H1 (cell line): ENCODE measurements around the gene IDI1. TPM values are rescaled to one million over a fixed set of nuclear protein-coding genes. Genes with fewer than 3 reads are reported as not detected.

ENCODE experiments used
- CTCF ChIA-PET: fragments of 300-600 bp; sonication (Branson Sonifier 250); formaldehyde crosslinking; loops from one replicate; lab custom pipeline; 2021; ENCODE audit not compliant: partially characterized antibody; lab: Charles Lee
- POLR2A ChIA-PET: fragments of 300-600 bp; sonication (Branson Sonifier 250); formaldehyde crosslinking; loops from one replicate; lab custom pipeline; 2021; ENCODE audit warnings: inconsistent platforms; ENCODE audit not compliant: partially characterized antibody; lab: Charles Lee
- DNase-seq, 2 experiments: peaks; one replicate each; pipeline versions ENCODE4 v3.0.0 to v3.0.0-alpha.2; 2010 to 2022; ENCODE audit warnings: low spot score in 2 of 2, low read depth in 1 of 2, mixed read lengths in 1 of 2
- FAIRE-seq: peaks from 2 replicates; lab custom pipeline; 2011; peaks lifted over from hg19 to GRCh38; lab: Jason Lieb, UNC
- H2AFZ ChIP-seq: 2 replicates; pipeline ENCODE4 v1.8.1; 2012; ENCODE audit warnings: low read length, inconsistent platforms
- H2AK5ac ChIP-seq: 2 replicates; pipeline ENCODE4 v1.6.1; 2013; ENCODE audit warnings: low read depth, low read length
- H2BK120ac ChIP-seq: replicated peaks from 2 replicates; pipeline ENCODE3; 2013; ENCODE audit warnings: low read depth, low read length, inconsistent platforms
- H2BK12ac ChIP-seq: 2 replicates; pipeline ENCODE4 v1.6.1; 2013; ENCODE audit warnings: low read depth, low read length
- H2BK15ac ChIP-seq: 2 replicates; pipeline ENCODE4 v1.6.1; 2013; ENCODE audit warnings: low read length
- H2BK20ac ChIP-seq: 2 replicates; pipeline ENCODE4 v1.6.1; 2013; ENCODE audit warnings: low read length
- H2BK5ac ChIP-seq: 2 replicates; pipeline ENCODE4 v1.6.1; 2013; ENCODE audit warnings: low read depth, low read length
- H3K14ac ChIP-seq: 2 replicates; pipeline ENCODE4 v1.6.1; 2013; ENCODE audit warnings: inconsistent platforms; ENCODE audit not compliant: insufficient read length
- H3K18ac ChIP-seq: 2 replicates; pipeline ENCODE4 v1.6.1; 2013; ENCODE audit warnings: low read length; ENCODE audit errors: extremely low read depth
- H3K23ac ChIP-seq: 2 replicates; pipeline ENCODE4 v1.6.1; 2013; ENCODE audit warnings: inconsistent platforms; ENCODE audit not compliant: insufficient read length
- H3K23me2 ChIP-seq: 2 replicates; pipeline ENCODE4 v1.6.1; 2013; ENCODE audit warnings: low read depth, low read length
- H3K27ac ChIP-seq: 2 replicates; pipeline ENCODE4 v1.6.1; 2011; ENCODE audit warnings: low read depth, low read length, inconsistent platforms
- H3K27me3 ChIP-seq, 4 experiments: replicated peaks in 1 of 4; 1 replicate in 1 of 4; 2 replicates in 3 of 4; pipeline versions ENCODE4 v1.6.1 to v1.8.1; 2011 to 2013; ENCODE audit warnings: low read length in 3 of 4, mild to moderate bottlenecking in 3 of 4, inconsistent platforms in 2 of 4, mixed read lengths in 2 of 4, moderate library complexity in 1 of 4; ENCODE audit not compliant: control insufficient read depth in 3 of 4, insufficient read depth in 3 of 4; ENCODE audit errors: extremely low read depth in 1 of 4
- H3K36me3 ChIP-seq, 4 experiments: 2 replicates each; pipeline versions ENCODE4 v1.6.1 to v1.8.1; 2011 to 2013; ENCODE audit warnings: mild to moderate bottlenecking in 4 of 4, low read length in 3 of 4, moderate library complexity in 2 of 4, control low read depth in 1 of 4, inconsistent platforms in 1 of 4; ENCODE audit not compliant: insufficient read depth in 4 of 4, control insufficient read depth in 2 of 4
- H3K4ac ChIP-seq: replicated peaks from 2 replicates; pipeline ENCODE3; 2013; ENCODE audit warnings: low read length, low read depth, mixed read lengths, inconsistent platforms; ENCODE audit not compliant: insufficient read length
- H3K4me1 ChIP-seq, 4 experiments: replicated peaks in 1 of 4; 1 replicate in 1 of 4; 2 replicates in 3 of 4; pipeline versions ENCODE4 v1.6.1 to v1.8.1; 2011 to 2013; ENCODE audit warnings: low read length in 3 of 4, inconsistent platforms in 2 of 4, mixed read lengths in 1 of 4; ENCODE audit not compliant: insufficient read depth in 4 of 4, control insufficient read depth in 3 of 4
- H3K4me2 ChIP-seq, 2 experiments: 2 replicates each; pipeline versions ENCODE4 v1.6.1 to v1.8.1; 2011 to 2013; ENCODE audit warnings: low read depth in 2 of 2, low read length in 2 of 2, control low read depth in 1 of 2, inconsistent platforms in 1 of 2, mild to moderate bottlenecking in 1 of 2; ENCODE audit not compliant: insufficient read depth in 1 of 2
- H3K4me3 ChIP-seq, 4 experiments: fragments of 200-600, 300-600 bp in 1 of 4; sonication (generic), shearing (Covaris generic), sonication (Bioruptor Twin) in 1 of 4; 2 replicates each; pipeline versions ENCODE4 v1.5.1 to v1.8.1; 2011 to 2016; ENCODE audit warnings: low read length in 4 of 4, low read depth in 3 of 4, control low read depth in 2 of 4, inconsistent platforms in 2 of 4, mild to moderate bottlenecking in 2 of 4, mixed read lengths in 1 of 4, moderate library complexity in 1 of 4; ENCODE audit not compliant: insufficient read depth in 2 of 4; ENCODE audit errors: extremely low read depth in 1 of 4
- H3K56ac ChIP-seq: replicated peaks from 2 replicates; pipeline ENCODE3; 2013; ENCODE audit warnings: low read depth, mild to moderate bottlenecking, mixed read lengths, low read length, inconsistent platforms; ENCODE audit not compliant: insufficient read length
- H3K79me1 ChIP-seq: 2 replicates; pipeline ENCODE4 v1.6.1; 2013; ENCODE audit warnings: low read depth, low read length, control low read depth
- H3K79me2 ChIP-seq, 2 experiments: 2 replicates each; pipeline versions ENCODE4 v1.6.1 to v1.8.1; 2012 to 2013; ENCODE audit warnings: low read length in 2 of 2, mild to moderate bottlenecking in 2 of 2, inconsistent platforms in 1 of 2; ENCODE audit not compliant: insufficient read depth in 2 of 2, control insufficient read depth in 1 of 2
- H3K9ac ChIP-seq, 4 experiments: replicated peaks in 1 of 4; 1 replicate in 1 of 4; 2 replicates in 3 of 4; pipeline versions ENCODE4 v1.6.1 to v1.8.1; 2011 to 2013; ENCODE audit warnings: low read depth in 3 of 4, low read length in 3 of 4, control low read depth in 2 of 4, mild to moderate bottlenecking in 2 of 4, moderate library complexity in 2 of 4, inconsistent platforms in 1 of 4; ENCODE audit errors: extremely low read depth in 1 of 4
- H3K9me3 ChIP-seq, 2 experiments: 2 replicates each; pipeline versions ENCODE4 v1.6.1 to v1.8.1; 2012 to 2013; ENCODE audit warnings: mild to moderate bottlenecking in 2 of 2, moderate library complexity in 2 of 2, control low read depth in 1 of 2, inconsistent platforms in 1 of 2, low read depth in 1 of 2, low read length in 1 of 2, mixed read lengths in 1 of 2; ENCODE audit not compliant: insufficient read depth in 2 of 2
- H4K20me1 ChIP-seq, 2 experiments: replicated peaks in 1 of 2; 2 replicates each; pipeline versions ENCODE3 to v1.8.1; 2011 to 2013; ENCODE audit warnings: inconsistent platforms in 2 of 2, low read length in 2 of 2, mild to moderate bottlenecking in 1 of 2; ENCODE audit not compliant: insufficient read depth in 2 of 2, control insufficient read depth in 1 of 2
- H4K5ac ChIP-seq: 2 replicates; pipeline ENCODE4 v1.6.1; 2013; ENCODE audit warnings: low read length, low read depth, mixed read lengths, inconsistent platforms; ENCODE audit not compliant: insufficient read length
- H4K8ac ChIP-seq: 2 replicates; pipeline ENCODE4 v1.8.0; 2013; ENCODE audit warnings: mild to moderate bottlenecking, moderate library complexity, low read length, inconsistent platforms; ENCODE audit not compliant: insufficient read depth; ENCODE audit errors: extremely low read depth
- H4K91ac ChIP-seq: replicated peaks from 2 replicates; pipeline ENCODE3; 2013; ENCODE audit warnings: low read length, mixed read lengths, inconsistent platforms; ENCODE audit not compliant: insufficient read length
- CHD1 ChIP-seq: IDR thresholded peaks from 2 replicates; pipeline ENCODE4 v1.6.1; 2012; ENCODE audit warnings: low read depth, low read length, improper control_type of control experiment
- GTF2F1 ChIP-seq: IDR thresholded peaks from 2 replicates; pipeline ENCODE4 v1.6.1; 2012; ENCODE audit warnings: low read depth, low read length, improper control_type of control experiment, borderline replicate concordance
- HDAC2 ChIP-seq, 2 experiments: fragments of 300-600 bp in 1 of 2; sonication (generic) in 1 of 2; IDR thresholded peaks; 2 replicates each; pipeline ENCODE4 v1.6.1; 2011 to 2012; ENCODE audit warnings: low read depth in 2 of 2, low read length in 2 of 2, mild to moderate bottlenecking in 2 of 2, moderate library complexity in 2 of 2, borderline replicate concordance in 1 of 2, inconsistent platforms in 1 of 2
- KDM4A ChIP-seq: IDR thresholded peaks from one replicate; pipeline ENCODE4 v1.7.1; 2012; ENCODE audit warnings: low read depth, mild to moderate bottlenecking, moderate library complexity, low read length, inconsistent platforms; ENCODE audit not compliant: severe bottlenecking
- MAFK ChIP-seq: IDR thresholded peaks from 2 replicates; pipeline ENCODE4 v1.6.1; 2012; ENCODE audit warnings: low read depth, mild to moderate bottlenecking, improper control_type of control experiment, low read length
- NRF1 ChIP-seq: IDR thresholded peaks from 2 replicates; pipeline ENCODE4 v1.6.1; 2011; ENCODE audit warnings: mild to moderate bottlenecking, low read depth, low read length, improper control_type of control experiment
- POLR2A ChIP-seq, 2 experiments: IDR thresholded peaks; 1 replicate in 1 of 2; 2 replicates in 1 of 2; pipeline ENCODE4 v1.6.1; 2011; ENCODE audit warnings: low read depth in 2 of 2, low read length in 2 of 2, mild to moderate bottlenecking in 2 of 2; ENCODE audit errors: control extremely low read depth in 1 of 2
- POLR2AphosphoS5 ChIP-seq: IDR thresholded peaks from 2 replicates; pipeline ENCODE4 v1.6.1; 2011; ENCODE audit warnings: low read depth, low read length
- RBBP5 ChIP-seq: IDR thresholded peaks from 2 replicates; pipeline ENCODE4 v1.7.1; 2012; ENCODE audit warnings: low read depth, mild to moderate bottlenecking, inconsistent platforms, low read length, moderate library complexity, borderline replicate concordance
- SIN3A ChIP-seq, 2 experiments: IDR thresholded peaks in 1 of 2; conservative IDR thresholded peaks in 1 of 2; 2 replicates each; pipeline ENCODE4 v1.6.1; 2011 to 2012; ENCODE audit warnings: low read length in 2 of 2, improper control_type of control experiment in 1 of 2, low read depth in 1 of 2, mild to moderate bottlenecking in 1 of 2
- SIRT6 ChIP-seq: IDR thresholded peaks from one replicate; pipeline ENCODE4 v1.7.1; 2012; ENCODE audit warnings: low read length, inconsistent platforms
- SP1 ChIP-seq: IDR thresholded peaks from 2 replicates; pipeline ENCODE4 v1.6.1; 2011; ENCODE audit warnings: low read depth, low read length
- TBP ChIP-seq: IDR thresholded peaks from 2 replicates; pipeline ENCODE4 v1.6.1; 2011; ENCODE audit warnings: low read depth, low read length, improper control_type of control experiment
- TEAD4 ChIP-seq: IDR thresholded peaks from 2 replicates; pipeline ENCODE4 v1.6.1; 2012; ENCODE audit warnings: low read depth, low read length, inconsistent platforms, mixed read lengths
- YY1 ChIP-seq: IDR thresholded peaks from 2 replicates; pipeline ENCODE4 v1.6.1; 2011; ENCODE audit warnings: low read depth, mild to moderate bottlenecking, low read length
- WGBS, 2 experiments: shearing (Covaris generic) in 1 of 2; methylation state at CpG; one replicate each; pipeline versions ENCODE4 v1.1.6 to v1.1.7; 2013 to 2015; ENCODE audit warnings: low lambda C conversion rate in 2 of 2, mixed read lengths in 2 of 2, inconsistent platforms in 1 of 2, low coverage in 1 of 2, missing lambda C conversion rate in 1 of 2; ENCODE audit not compliant: insufficient replicate concordance in 2 of 2, insufficient coverage in 1 of 2, insufficient read length in 1 of 2; ENCODE audit errors: extremely low coverage in 1 of 2, missing lambda C conversion rate in 1 of 2; 5-methylcytosine and 5-hydroxymethylcytosine counted together
- polyA plus RNA-seq, 7 experiments: library from polyadenylated mRNA; depleted of rRNA in 3 of 7; stranded (reverse) in 5 of 7; unstranded in 2 of 7; fragments of >200 nt in 5 of 7; fragments of 200-250 nt in 2 of 7; gene quantifications; 1 replicate in 5 of 7; 2 replicates in 1 of 7; 4 replicates in 1 of 7; pipeline versions ENCODE4 v1.2.1 to v1.2.3, GENCODE V29; 2011 to 2013; ENCODE audit warnings: missing spikeins in 2 of 7, mixed read lengths in 2 of 7
- total RNA-seq: library from RNA; stranded (reverse); fragmentation: NEBNext Ultra II Directional; extraction: Animal tissue kit (Norgen Biotek cat#: 25700); gene quantifications from 2 replicates; pipeline ENCODE4 v1.2.1, GENCODE V29; 2021
- TF ChIP-seq, protein P1 (sequence below): IDR thresholded peaks from 2 replicates; pipeline ENCODE4 v1.6.1; 2012; ENCODE audit warnings: inconsistent platforms

Gene IDI1
- total and polyA plus RNA-seq, 2 of the 8 experiments (the other 6 are each of a cell fraction or from before 2014, with no cell fraction given): 35.3 to 56.6 TPM

DNA sequence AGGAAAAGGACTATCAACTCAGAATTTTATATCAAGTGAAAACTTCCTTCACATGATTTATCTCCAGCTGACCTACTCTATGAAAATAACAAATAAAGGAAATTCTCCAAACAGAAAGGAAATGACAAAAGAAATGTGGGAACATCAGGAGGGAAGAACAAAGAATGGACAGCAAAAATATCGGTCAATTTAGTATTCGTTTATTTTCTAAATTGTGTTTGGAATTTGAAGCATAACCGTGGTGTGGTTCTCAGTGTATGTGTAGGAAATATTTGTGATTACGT, 16.0 kb upstream of the IDI1 start:
- Histone ChIP-seq H2BK12ac (no peak overlapping the region), H3K27ac (no peak overlapping the region), H3K79me2 (peaks cover 0 to 23% of the 10 kb centered on the region in 2 experiments; a peak in 2 of 4 replicates), H3K4me3 (no peak overlapping the region), H4K5ac (no peak overlapping the region), H4K91ac (no peak overlapping the region), H2BK20ac (no peak overlapping the region), H3K9ac (no peak overlapping the region), H3K4me1 (no peaks in the 10 kb centered on the region), H4K20me1 (peaks cover 1 to 3% of the 10 kb centered on the region in 2 experiments), H2AK5ac (no peak overlapping the region), H2BK120ac (no peak overlapping the region), H3K14ac (no peak overlapping the region), H3K56ac (no peak overlapping the region), H2AFZ (no peak overlapping the region), H3K27me3 (no peaks in the 10 kb centered on the region), H3K4ac (no peak overlapping the region), H3K18ac (no peak overlapping the region), H3K4me2 (no peak overlapping the region), H3K23ac (no peak overlapping the region), H3K23me2 (no peaks in the 10 kb centered on the region), H4K8ac (no peak overlapping the region), H3K79me1 (peaks cover 5% of the 10 kb centered on the region; the same call in 1 of the 2 replicates), H2BK5ac (no peak overlapping the region), H2BK15ac (no peak overlapping the region), H3K9me3 (no peaks in the 10 kb centered on the region), H3K36me3 (no peaks in the 10 kb centered on the region)
- 96 to 100% methylated on average over 2 to 4 of the region's 4 CpGs for WGBS, 2 experiments
- DNase-seq (no peak), FAIRE-seq (no peak)
- CTCF ChIA-PET: interaction anchor here (2.8 kb wide), 1 partner anchor 9 kb away, joined by 13 read pairs; no protein-coding TSS in a partner anchor
- POLR2A ChIA-PET: interaction anchor here (1.5 kb wide), 1 partner anchor 15 kb away, joined by 4 read pairs; the partner anchor contains the start of gene IDI1
- no peak for TF ChIP-seq MAFK
- TF ChIP-seq, protein P1, sequence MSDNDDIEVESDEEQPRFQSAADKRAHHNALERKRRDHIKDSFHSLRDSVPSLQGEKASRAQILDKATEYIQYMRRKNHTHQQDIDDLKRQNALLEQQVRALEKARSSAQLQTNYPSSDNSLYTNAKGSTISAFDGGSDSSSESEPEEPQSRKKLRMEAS: no peak
- no peak for TF ChIP-seq YY1
- no peak for TF ChIP-seq CHD1
- no peak for TF ChIP-seq HDAC2 (IDR thresholded peaks at IDR 0.05; ENCODE audit: borderline replicate concordance in 1 of 2, low read depth in 2 of 2, low read length in 2 of 2)
- TF ChIP-seq GTF2F1: no peak
- no peak for TF ChIP-seq RBBP5
- no peak for TF ChIP-seq TBP
- no peak for TF ChIP-seq SP1
- TF ChIP-seq SIN3A (conservative IDR thresholded peaks at IDR 0.05 in 1 of 2, IDR thresholded peaks at IDR 0.05 in 1 of 2; ENCODE audit: low read depth in 1 of 2, low read length in 2 of 2): no peak
- no peak for TF ChIP-seq KDM4A
- TF ChIP-seq TEAD4: no peak
- no peak for TF ChIP-seq SIRT6
- TF ChIP-seq POLR2AphosphoS5: no peak
- TF ChIP-seq POLR2A (IDR thresholded peaks at IDR 0.05; ENCODE audit: control extremely low read depth in 1 of 2, low read depth in 2 of 2, low read length in 2 of 2): no peak
- TF ChIP-seq NRF1: no peak
